Esophagus mucosa (tissue), 1 donor: ENCODE data around the gene FBL. TPM values are rescaled to one million over a fixed set of nuclear protein-coding genes. Genes with fewer than 3 reads are reported as not detected.
"Not testable (repeated sequence)": the region's sequence is repeated elsewhere in the genome, so short reads cannot be mapped to it uniquely, and the experiment has no call there.

Experiments
- ATAC-seq: fragments of 200-7000 bp; cut with Tn5 transposase; one replicate; pipeline ENCODE4 v1.9.1; 2020
- total RNA-seq: library from RNA; stranded (reverse); gene quantifications from one replicate; pipeline ENCODE4 v1.2.4, GENCODE V29; 2023
- donor health status: DM: yes; HTN: yes; CAD: no.

FBL gene
- total RNA-seq, 1 donor from 2014 or later = 294 TPM

- ATAC-seq = not testable (repeated sequence)
Observed at GRCh38 chr19:39876486-39876885, 30.3 kb upstream of the FBL start.

GRCh38 chr19:39875401-39875864, 29.3 kb upstream of the FBL start:
- not testable (repeated sequence) for ATAC-seq

- no peak for ATAC-seq
Observed at GRCh38 chr19:39874404-39874803, 28.2 kb upstream of the FBL start.

- no peak for ATAC-seq
Observed at GRCh38 chr19:39873385-39873784, 27.2 kb upstream of the FBL start.

- no peak for ATAC-seq
Observed at GRCh38 chr19:39871886-39872866, 26.0 kb upstream of the FBL start.

- ATAC-seq = no peak
Observed at GRCh38 chr19:39871362-39871761, 25.2 kb upstream of the FBL start.

GRCh38 chr19:39870171-39870971, 24.2 kb upstream of the FBL start:
- no peak for ATAC-seq

- ATAC-seq = no peak
Observed at GRCh38 chr19:39867952-39868351, 21.8 kb upstream of the FBL start.

GRCh38 chr19:39867133-39867532, 21.0 kb upstream of the FBL start:
- ATAC-seq = no peak

GRCh38 chr19:39865953-39866352, 19.8 kb upstream of the FBL start:
- no peak for ATAC-seq

- ATAC-seq = no peak
Observed at GRCh38 chr19:39865186-39865585, 19.0 kb upstream of the FBL start.

- no peak for ATAC-seq
Observed at GRCh38 chr19:39864118-39864517, 17.9 kb upstream of the FBL start.

GRCh38 chr19:39858541-39858940, 12.4 kb upstream of the FBL start:
- ATAC-seq = no peak

- ATAC-seq = no peak
Observed at GRCh38 chr19:39852882-39853281, 6.7 kb upstream of the FBL start.

- ATAC-seq = no peak
Observed at GRCh38 chr19:39850892-39851291, 4.7 kb upstream of the FBL start.

GRCh38 chr19:39848392-39848791, 2.2 kb upstream of the FBL start:
- ATAC-seq = no peak

- ATAC-seq = no peak
Observed at GRCh38 chr19:39847525-39847924, 1.3 kb upstream of the FBL start.

GRCh38 chr19:39846678-39847486, 703 bp upstream of the FBL start:
- no peak for ATAC-seq

GRCh38 chr19:39845584-39845932, 621 bp downstream of the FBL start:
- ATAC-seq = peak; percentile 27

- no peak for ATAC-seq
Observed at GRCh38 chr19:39845172-39845571, 1.0 kb downstream of the FBL start.

- no peak for ATAC-seq
Observed at GRCh38 chr19:39843919-39844793, 2.0 kb downstream of the FBL start.
